ENCODE data around the gene RGS9BP. TPM values are rescaled to one million over a fixed set of nuclear protein-coding genes. Genes with fewer than 3 reads are reported as not detected.
"Not testable (repeated sequence)": the region's sequence is repeated elsewhere in the genome, so short reads cannot be mapped to it uniquely, and the experiment has no call there.

The RGS9BP gene
- total RNA-seq, 1 experiment from 2014 or later, result 0.75 TPM

DNA sequence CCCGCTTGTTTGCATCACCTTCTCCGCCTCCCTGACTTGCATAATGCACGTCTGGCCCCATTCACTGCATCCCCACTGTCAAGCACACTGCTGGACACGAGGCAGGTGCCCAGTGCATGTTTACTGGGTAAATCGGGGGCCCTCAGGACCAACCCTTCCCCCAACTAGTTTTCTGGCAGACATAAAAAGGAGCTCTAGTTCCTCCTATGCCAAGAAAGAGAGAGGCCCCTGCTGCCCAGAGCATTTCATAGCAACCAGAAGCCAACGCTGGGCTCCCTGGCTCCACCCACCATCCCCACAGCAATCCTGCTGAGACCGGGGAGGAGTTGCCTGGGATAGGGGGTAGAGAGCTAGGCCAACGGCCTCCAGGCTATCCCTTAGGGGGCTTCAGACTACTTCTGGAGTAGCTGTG lies 23.9 kb upstream of the RGS9BP start:
- Histone ChIP-seq H3K27me3 (replicated peaks; ENCODE audit: control insufficient read depth, insufficient read depth, low read length) (no peaks in the 10 kb centered on the region), H3K4me3 (ENCODE audit: low read depth, low read length) (no peak overlapping the region), H3K9me3 (no peaks in the 10 kb centered on the region), H3K4me1 (no peaks in the 10 kb centered on the region), H3K36me3 (ENCODE audit: control insufficient read depth, insufficient read depth, low read length) (peaks cover 4% of the 10 kb centered on the region; the same call in 1 of the 2 replicates)
- Mint-ChIP-seq H3K9me3 (ENCODE audit: unreplicated experiment) (no peaks in the 10 kb centered on the region), H3K4me3 (ENCODE audit: unreplicated experiment) (no peak overlapping the region), H3K4me1 (ENCODE audit: low read depth, unreplicated experiment) (peaks cover 6% of the 10 kb centered on the region), H3K36me3 (ENCODE audit: insufficient read depth, unreplicated experiment) (peaks cover 85% of the 10 kb centered on the region), H3K27me3 (ENCODE audit: insufficient read depth, unreplicated experiment) (no peaks in the 10 kb centered on the region), H3K27ac (ENCODE audit: unreplicated experiment) (no peak overlapping the region)
- DNase-seq, result no peak
- POLR2A ChIA-PET, result no interaction called here
- CTCF ChIA-PET, result interaction anchor here (0.5 to 1.2 kb wide), 2 partner anchors 36 to 52 kb away, joined by 3 read pairs; no protein-coding TSS in a partner anchor
- TF ChIP-seq, protein P1, sequence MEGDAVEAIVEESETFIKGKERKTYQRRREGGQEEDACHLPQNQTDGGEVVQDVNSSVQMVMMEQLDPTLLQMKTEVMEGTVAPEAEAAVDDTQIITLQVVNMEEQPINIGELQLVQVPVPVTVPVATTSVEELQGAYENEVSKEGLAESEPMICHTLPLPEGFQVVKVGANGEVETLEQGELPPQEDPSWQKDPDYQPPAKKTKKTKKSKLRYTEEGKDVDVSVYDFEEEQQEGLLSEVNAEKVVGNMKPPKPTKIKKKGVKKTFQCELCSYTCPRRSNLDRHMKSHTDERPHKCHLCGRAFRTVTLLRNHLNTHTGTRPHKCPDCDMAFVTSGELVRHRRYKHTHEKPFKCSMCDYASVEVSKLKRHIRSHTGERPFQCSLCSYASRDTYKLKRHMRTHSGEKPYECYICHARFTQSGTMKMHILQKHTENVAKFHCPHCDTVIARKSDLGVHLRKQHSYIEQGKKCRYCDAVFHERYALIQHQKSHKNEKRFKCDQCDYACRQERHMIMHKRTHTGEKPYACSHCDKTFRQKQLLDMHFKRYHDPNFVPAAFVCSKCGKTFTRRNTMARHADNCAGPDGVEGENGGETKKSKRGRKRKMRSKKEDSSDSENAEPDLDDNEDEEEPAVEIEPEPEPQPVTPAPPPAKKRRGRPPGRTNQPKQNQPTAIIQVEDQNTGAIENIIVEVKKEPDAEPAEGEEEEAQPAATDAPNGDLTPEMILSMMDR (IDR thresholded peaks at IDR 0.05; ENCODE audit: insufficient read depth in 1 of 2, low read depth in 1 of 2, low read length in 1 of 2, severe bottlenecking in 1 of 2, unreplicated experiment in 1 of 2), result no peak
- intact Hi-C loops (cut with micrococcal nuclease; ENCODE audit: unreplicated experiment), result no loop called here
- BruUV-seq (replicated peaks), result no TSS peak

GRCh38 chr19:32652331-32652730 lies 23.3 kb upstream of the RGS9BP start:
- H3K9me3 Mint-ChIP-seq (ENCODE audit: unreplicated experiment); H3K27me3 Mint-ChIP-seq (ENCODE audit: insufficient read depth, unreplicated experiment); intact Hi-C loops (cut with micrococcal nuclease; ENCODE audit: unreplicated experiment); BruUV-seq (replicated peaks); POLR2A ChIA-PET; H3K4me3 Mint-ChIP-seq (ENCODE audit: unreplicated experiment); H3K27me3 ChIP-seq (replicated peaks; ENCODE audit: control insufficient read depth, insufficient read depth, low read length); DNase-seq; H3K4me1 ChIP-seq; H3K4me3 ChIP-seq (ENCODE audit: low read depth, low read length); H3K4me1 Mint-ChIP-seq (ENCODE audit: low read depth, unreplicated experiment); H3K9me3 ChIP-seq; H3K36me3 ChIP-seq (ENCODE audit: control insufficient read depth, insufficient read depth, low read length); H3K27ac Mint-ChIP-seq (ENCODE audit: unreplicated experiment): not testable (repeated sequence)
- H3K36me3 Mint-ChIP-seq (ENCODE audit: insufficient read depth, unreplicated experiment), result peaks cover 83% of the 10 kb centered on the region
- CTCF ChIA-PET, result interaction anchor here (0.5 to 1.2 kb wide), 2 partner anchors 36 to 52 kb away, joined by 3 read pairs; no protein-coding TSS in a partner anchor

DNA sequence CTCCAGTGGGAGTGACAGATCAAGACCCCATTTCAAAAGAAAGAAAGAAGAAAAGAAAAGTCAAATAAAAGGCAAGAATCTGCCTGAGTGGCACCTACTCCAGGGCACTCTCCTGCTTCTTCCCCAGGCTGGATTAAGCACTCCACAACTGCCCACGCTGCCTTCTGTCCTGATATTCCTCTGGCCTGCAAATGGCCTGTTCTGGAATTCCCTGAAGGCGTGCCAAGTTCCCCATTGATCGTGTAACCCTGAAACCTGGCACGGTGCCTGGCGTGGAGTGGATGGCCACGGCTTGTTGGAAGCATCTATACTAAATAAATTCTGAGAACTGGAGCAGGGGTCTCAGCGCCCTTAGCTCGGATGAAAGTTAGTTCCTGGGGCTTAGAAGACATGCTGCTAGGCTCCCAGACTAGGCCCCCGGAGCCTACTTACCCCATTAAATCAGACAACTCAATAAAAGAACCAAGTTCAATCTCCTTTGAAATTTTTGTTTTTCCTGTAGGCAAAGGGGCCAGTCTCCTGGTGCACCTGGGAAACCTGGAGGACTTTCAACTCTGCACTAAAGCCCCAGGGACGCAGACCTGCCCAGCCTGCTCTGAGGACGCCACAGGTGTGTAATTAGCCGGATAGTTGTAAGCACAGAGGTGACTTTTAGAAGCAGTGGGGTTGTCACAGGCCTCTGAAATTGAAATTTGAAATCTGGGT lies 22.6 kb upstream of the RGS9BP start:
- ChIA-PET CTCF (no interaction called here), POLR2A (no interaction called here)
- intact Hi-C loops (cut with micrococcal nuclease; ENCODE audit: unreplicated experiment), result no loop called here
- no peaks in the 10 kb centered on the region for H3K27me3 Mint-ChIP-seq (ENCODE audit: insufficient read depth, unreplicated experiment)
- peaks cover 6% of the 10 kb centered on the region for H3K4me1 Mint-ChIP-seq (ENCODE audit: low read depth, unreplicated experiment)
- Histone ChIP-seq H3K36me3 (ENCODE audit: control insufficient read depth, insufficient read depth, low read length) (peaks cover 4% of the 10 kb centered on the region; the same call in 1 of the 2 replicates), H3K9me3 (no peaks in the 10 kb centered on the region), H3K27me3 (replicated peaks; ENCODE audit: control insufficient read depth, insufficient read depth, low read length) (no peaks in the 10 kb centered on the region), H3K4me1 (no peaks in the 10 kb centered on the region), H3K4me3 (ENCODE audit: low read depth, low read length) (no peak overlapping the region)
- peaks cover 76% of the 10 kb centered on the region for H3K36me3 Mint-ChIP-seq (ENCODE audit: insufficient read depth, unreplicated experiment)
- no peak for DNase-seq
- H3K27ac Mint-ChIP-seq (ENCODE audit: unreplicated experiment), result no peak overlapping the region
- no peaks in the 10 kb centered on the region for H3K9me3 Mint-ChIP-seq (ENCODE audit: unreplicated experiment)
- H3K4me3 Mint-ChIP-seq (ENCODE audit: unreplicated experiment), result no peak overlapping the region
- TF ChIP-seq, protein P1 (IDR thresholded peaks at IDR 0.05; ENCODE audit: insufficient read depth in 1 of 2, low read depth in 1 of 2, low read length in 1 of 2, severe bottlenecking in 1 of 2, unreplicated experiment in 1 of 2), result no peak
- no TSS peak for BruUV-seq (replicated peaks)

Measured in Caco-2 (cell line).